ENCODE measurements around the gene DNM3.

DNA sequence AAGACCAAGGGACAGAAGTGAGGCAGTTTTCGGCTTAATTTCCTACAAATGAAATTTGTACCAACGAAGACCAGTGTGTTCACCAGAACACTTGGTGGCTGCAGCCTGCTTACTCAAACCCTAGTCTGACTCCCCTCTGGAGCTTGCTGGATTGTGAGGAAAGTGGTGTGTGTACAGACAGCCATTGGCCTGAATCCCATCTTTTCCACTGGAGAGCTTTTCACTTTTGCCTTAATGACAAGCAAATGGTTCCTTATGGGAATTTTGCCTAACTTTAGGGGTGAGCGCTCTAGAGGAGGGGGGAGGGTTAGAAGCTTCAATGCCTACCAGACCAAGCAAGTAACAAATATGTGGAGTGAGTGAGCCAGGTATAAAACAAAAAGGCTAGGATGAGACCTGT, 42.5 kb upstream of the DNM3 start:
- TF ChIP-seq, protein P1, sequence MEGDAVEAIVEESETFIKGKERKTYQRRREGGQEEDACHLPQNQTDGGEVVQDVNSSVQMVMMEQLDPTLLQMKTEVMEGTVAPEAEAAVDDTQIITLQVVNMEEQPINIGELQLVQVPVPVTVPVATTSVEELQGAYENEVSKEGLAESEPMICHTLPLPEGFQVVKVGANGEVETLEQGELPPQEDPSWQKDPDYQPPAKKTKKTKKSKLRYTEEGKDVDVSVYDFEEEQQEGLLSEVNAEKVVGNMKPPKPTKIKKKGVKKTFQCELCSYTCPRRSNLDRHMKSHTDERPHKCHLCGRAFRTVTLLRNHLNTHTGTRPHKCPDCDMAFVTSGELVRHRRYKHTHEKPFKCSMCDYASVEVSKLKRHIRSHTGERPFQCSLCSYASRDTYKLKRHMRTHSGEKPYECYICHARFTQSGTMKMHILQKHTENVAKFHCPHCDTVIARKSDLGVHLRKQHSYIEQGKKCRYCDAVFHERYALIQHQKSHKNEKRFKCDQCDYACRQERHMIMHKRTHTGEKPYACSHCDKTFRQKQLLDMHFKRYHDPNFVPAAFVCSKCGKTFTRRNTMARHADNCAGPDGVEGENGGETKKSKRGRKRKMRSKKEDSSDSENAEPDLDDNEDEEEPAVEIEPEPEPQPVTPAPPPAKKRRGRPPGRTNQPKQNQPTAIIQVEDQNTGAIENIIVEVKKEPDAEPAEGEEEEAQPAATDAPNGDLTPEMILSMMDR (IDR thresholded peaks at IDR 0.05) = no peak
- TF ChIP-seq EP300 (IDR thresholded peaks at IDR 0.05) = no peak
- TF ChIP-seq POLR2AphosphoS5 (IDR thresholded peaks at IDR 0.05) = no peak
- no peak for TF ChIP-seq POLR2A (IDR thresholded peaks at IDR 0.05)
